Cortex of kidney (tissue), 1 donor: ENCODE results near the gene HPCAL1.

Source experiments
- DNase-seq: peaks from one replicate; lab custom pipeline; 2025; lab: John Stamatoyannopoulos, UW

Gene HPCAL1

GRCh38 chr2:10370895-10371294 is 68.2 kb downstream of the HPCAL1 start:
- no peak for DNase-seq

GRCh38 chr2:10371441-10372196 is 68.9 kb downstream of the HPCAL1 start:
- no peak for DNase-seq

- no peak for DNase-seq
These were observed 69.6 kb downstream of the HPCAL1 start for GRCh38 chr2:10372203-10372861.

- no peak for DNase-seq
These were observed 70.1 kb downstream of the HPCAL1 start for GRCh38 chr2:10372862-10373240.

GRCh38 chr2:10373931-10374330 is 71.2 kb downstream of the HPCAL1 start:
- DNase-seq, result no peak

GRCh38 chr2:10374362-10374943 is 71.7 kb downstream of the HPCAL1 start:
- no peak for DNase-seq

- DNase-seq, result no peak
These were observed 73.0 kb downstream of the HPCAL1 start for GRCh38 chr2:10375570-10376281.

- DNase-seq, result no peak
These were observed 74.5 kb downstream of the HPCAL1 start for GRCh38 chr2:10377052-10377746.

GRCh38 chr2:10377747-10378085 is 75.0 kb downstream of the HPCAL1 start:
- DNase-seq, result no peak

- no peak for DNase-seq
These were observed 75.5 kb downstream of the HPCAL1 start for GRCh38 chr2:10378189-10378588.

GRCh38 chr2:10380048-10380926 is 77.6 kb downstream of the HPCAL1 start:
- no peak for DNase-seq

- DNase-seq, result no peak
These were observed 79.3 kb downstream of the HPCAL1 start for GRCh38 chr2:10381997-10382353.

GRCh38 chr2:10382354-10383061 is 79.8 kb downstream of the HPCAL1 start:
- no peak for DNase-seq

- DNase-seq, result no peak
These were observed 81.4 kb downstream of the HPCAL1 start for GRCh38 chr2:10383960-10384734.

GRCh38 chr2:10385501-10385900 is 82.8 kb downstream of the HPCAL1 start:
- no peak for DNase-seq

GRCh38 chr2:10385933-10386773 is 83.4 kb downstream of the HPCAL1 start:
- DNase-seq, result no peak

GRCh38 chr2:10387033-10387432 is 84.3 kb downstream of the HPCAL1 start:
- DNase-seq, result no peak

- no peak for DNase-seq
These were observed 86.4 kb downstream of the HPCAL1 start for GRCh38 chr2:10388954-10389560.
